Sigmoid colon (tissue), 7 donors: ENCODE data around the gene IMP4. TPM values are rescaled to one million over a fixed set of nuclear protein-coding genes. Genes with fewer than 3 reads are reported as not detected.
A peak's percentile ranks its signal among the peaks of the same experiment; 100 is the strongest.

Experiments
- DNase-seq: peaks from one replicate; pipeline ENCODE4 v3.0.0-alpha.2; 2019
- H3K27ac ChIP-seq, 4 donors: fragments of 200-600 bp; sonication (generic); one replicate each; pipeline ENCODE4 v1.5.1; 2016 to 2019; ENCODE audit warnings: mild to moderate bottlenecking in 1 of 4
- H3K27me3 ChIP-seq, 3 donors: fragments of 200-600 bp; sonication (generic); one replicate each; pipeline ENCODE4 v1.5.1; 2019; ENCODE audit warnings: mild to moderate bottlenecking in 1 of 3
- H3K36me3 ChIP-seq, 4 donors: fragments of 200-600 bp; sonication (generic); one replicate each; pipeline ENCODE4 v1.5.1; 2016 to 2019
- H3K4me1 ChIP-seq, 4 donors: fragments of 200-600 bp; sonication (generic); one replicate each; pipeline ENCODE4 v1.5.1; 2017 to 2019
- H3K4me3 ChIP-seq, 4 donors: fragments of 200-600 bp; sonication (generic); one replicate each; pipeline ENCODE4 v1.5.1; 2017 to 2019; ENCODE audit warnings: mild to moderate bottlenecking in 2 of 4, moderate library complexity in 1 of 4
- H3K9me3 ChIP-seq, 4 donors: fragments of 200-600 bp in 3 of 4; sonication (generic) in 3 of 4; one replicate each; pipeline versions ENCODE4 v1.5.1 to v1.6.1; 2013 to 2019
- CTCF ChIP-seq, 4 experiments: fragments of 450-650 bp in 3 of 4; fragments of 200-600 bp in 1 of 4; IDR thresholded peaks; one replicate each; pipeline ENCODE4 v1.5.1; 2016 to 2019; ENCODE audit warnings: antibody characterized with exemption in 4 of 4, mild to moderate bottlenecking in 3 of 4, moderate library complexity in 2 of 4
- EP300 ChIP-seq, 4 donors: sonication (generic); formaldehyde crosslinking; IDR thresholded peaks; one replicate each; pipeline ENCODE4 v1.6.1; 2017; ENCODE audit warnings: antibody characterized with exemption in 4 of 4
- POLR2A ChIP-seq, 2 donors: fragments of 450-650 bp; IDR thresholded peaks; one replicate each; pipeline ENCODE4 v1.6.1; 2016; ENCODE audit warnings: antibody characterized with exemption in 2 of 2, mild to moderate bottlenecking in 2 of 2, moderate library complexity in 2 of 2
- POLR2AphosphoS5 ChIP-seq, 4 donors: sonication (generic); formaldehyde crosslinking; IDR thresholded peaks; one replicate each; pipeline ENCODE4 v1.6.1; 2017; ENCODE audit warnings: antibody characterized with exemption in 4 of 4
- WGBS, 2 donors: extraction: QIAGEN DNeasy Blood & Tissue Kit; methylation state at CpG; one replicate each; pipeline ENCODE4 v1.1.7; 2013; 5-methylcytosine and 5-hydroxymethylcytosine counted together
- intact Hi-C: fragments of 100-400 bp; cut with DNase I; formaldehyde crosslinking; loops from one replicate; pipeline ENCODE4 v1.15.1; 2023
- polyA plus RNA-seq, 3 donors: library from polyadenylated mRNA; stranded (reverse); fragments of 200-250 nt; gene quantifications; one replicate each; pipeline ENCODE4 v1.2.3, GENCODE V29; 2013
- total RNA-seq, 4 donors: library from RNA; depleted of rRNA; stranded (reverse); fragments of >200 nt; gene quantifications; one replicate each; pipeline ENCODE4 v1.1.0, GENCODE V29; 2016
- donor health status: healthy with polysubstance abuse.
- donor health status: Bipolar disorder and iron deficiency.
- donor health status: healthy.

IMP4 gene
- total and polyA plus RNA-seq, 7 donors, result 48.0 to 130 (median 76.4) TPM

GRCh38 chr2:130369965-130370341 is 27.3 kb downstream of the IMP4 start:
- DNase-seq, result peak; percentile 40
- H3K4me1 ChIP-seq, result peaks cover 0 to 31% (median 26%) of the 10 kb centered on the region in 4 donors
- H3K27ac ChIP-seq, result no peak overlapping the region
- H3K9me3 ChIP-seq, result no peaks in the 10 kb centered on the region
- H3K4me3 ChIP-seq, result no peak overlapping the region
- H3K27me3 ChIP-seq, result no peaks in the 10 kb centered on the region
- H3K36me3 ChIP-seq, result peaks cover 0 to 7% (median 4%) of the 10 kb centered on the region in 4 donors
- intact Hi-C loops, result loop anchor here (5.0 kb wide), 1 partner anchor 188 kb away; the partner anchor contains the start of genes MZT2B and SMPD4
- TF ChIP-seq EP300 (IDR thresholded peaks at IDR 0.05) (no peak), CTCF (IDR thresholded peaks at IDR 0.05) (no peak), POLR2AphosphoS5 (IDR thresholded peaks at IDR 0.05) (no peak), POLR2A (IDR thresholded peaks at IDR 0.05) (no peak)
- 93 to 94% methylated on average over 5 of the region's 5 CpGs for whole genome bisulfite sequencing, 2 donors

GRCh38 chr2:130370490-130370889 is 27.8 kb downstream of the IMP4 start:
- intact Hi-C loops, result loop anchor here (5.0 kb wide), 1 partner anchor 188 kb away; the partner anchor contains the start of genes MZT2B and SMPD4
- TF ChIP-seq POLR2AphosphoS5 (IDR thresholded peaks at IDR 0.05) (no peak), CTCF (IDR thresholded peaks at IDR 0.05) (no peak), EP300 (IDR thresholded peaks at IDR 0.05) (no peak), POLR2A (IDR thresholded peaks at IDR 0.05) (no peak)
- H3K27me3 ChIP-seq, result no peaks in the 10 kb centered on the region
- H3K36me3 ChIP-seq, result peaks cover 0 to 12% (median 6%) of the 10 kb centered on the region in 4 donors
- WGBS, 2 donors, result 64 to 89% methylated on average over 9 of the region's 9 CpGs
- H3K9me3 ChIP-seq, result no peaks in the 10 kb centered on the region
- DNase-seq, result peak; percentile 61
- no peak overlapping the region for H3K4me3 ChIP-seq
- no peak overlapping the region for H3K27ac ChIP-seq
- H3K4me1 ChIP-seq, result peaks cover 0 to 33% (median 27%) of the 10 kb centered on the region in 4 donors

GRCh38 chr2:130371723-130372054 is 29.0 kb downstream of the IMP4 start:
- intact Hi-C loops, result loop anchor here (1.0 to 5.0 kb wide), 3 partner anchors 15 to 189 kb away; partner anchors contain the start of genes MZT2B, PTPN18 and SMPD4
- Histone ChIP-seq H3K36me3 (peaks cover 0 to 18% (median 7%) of the 10 kb centered on the region in 4 donors), H3K9me3 (no peaks in the 10 kb centered on the region), H3K27me3 (no peaks in the 10 kb centered on the region), H3K4me3 (peak overlapping the region; percentile 59 to 97 (median 79)), H3K27ac (peak overlapping the region; percentile 82 to 95 (median 88)), H3K4me1 (peaks cover 0 to 33% (median 27%) of the 10 kb centered on the region in 4 donors)
- WGBS, 2 donors, result 40 to 72% methylated on average over 18 of the region's 18 CpGs
- peak; percentile 67 for DNase-seq
- TF ChIP-seq CTCF (IDR thresholded peaks at IDR 0.05) (no peak), EP300 (IDR thresholded peaks at IDR 0.05) (no peak), POLR2A (IDR thresholded peaks at IDR 0.05) (no peak), POLR2AphosphoS5 (IDR thresholded peaks at IDR 0.05) (peak in 2 of 4 donors; percentile 18 to 19)

- peaks cover 0 to 33% (median 27%) of the 10 kb centered on the region in 4 donors for H3K4me1 ChIP-seq
- peak overlapping the region; percentile 59 to 97 (median 79) for H3K4me3 ChIP-seq
- no peaks in the 10 kb centered on the region for H3K27me3 ChIP-seq
- peak; percentile 13 to 42 for TF ChIP-seq POLR2A (IDR thresholded peaks at IDR 0.05)
- peak; percentile 92 to 94 (median 94) for TF ChIP-seq CTCF (IDR thresholded peaks at IDR 0.05)
- TF ChIP-seq EP300 (IDR thresholded peaks at IDR 0.05), result peak in 1 of 4 donors; percentile 13
- peak; percentile 67 to 92 (median 79) for TF ChIP-seq POLR2AphosphoS5 (IDR thresholded peaks at IDR 0.05)
- intact Hi-C loops, result loop anchor here (1.0 to 5.0 kb wide), 3 partner anchors 16 to 190 kb away; partner anchors contain the start of genes MZT2B, PTPN18 and SMPD4
- H3K27ac ChIP-seq, result peak overlapping the region; percentile 82 to 95 (median 88)
- H3K36me3 ChIP-seq, result peaks cover 0 to 18% (median 7%) of the 10 kb centered on the region in 4 donors
- 0 to 1% methylated on average over 81 of the region's 81 CpGs for WGBS, 2 donors
- peak; percentile 93 for DNase-seq
- H3K9me3 ChIP-seq, result no peaks in the 10 kb centered on the region
These were observed 29.5 kb downstream of the IMP4 start for GRCh38 chr2:130372055-130372832.
